HL-60 (cell line): ENCODE data around the gene DYRK2.

ENCODE experiments used
- DNase-seq, 2 experiments: peaks; one replicate each; pipeline ENCODE4 v3.0.0-alpha.2; 2010 to 2020; ENCODE audit warnings: low read depth in 1 of 2, low spot score in 1 of 2
- H3K27ac ChIP-seq: fragments of 250-450 bp; sonication (Bioruptor Pico); replicated peaks from 2 replicates; pipeline ENCODE4 v1.5.1; 2020; ENCODE audit warnings: mild to moderate bottlenecking, moderate library complexity
- H3K27me3 ChIP-seq: fragments of 250-450 bp; sonication (Bioruptor Pico); 2 replicates; pipeline ENCODE4 v1.5.1; 2021; ENCODE audit warnings: mild to moderate bottlenecking, moderate library complexity; ENCODE audit not compliant: insufficient read depth, poor library complexity, severe bottlenecking
- H3K4me3 ChIP-seq: replicated peaks from 2 replicates; pipeline ENCODE4 v1.5.1; 2011; ENCODE audit warnings: mild to moderate bottlenecking, control low read depth, low read length; ENCODE audit not compliant: insufficient read depth
- GABPA ChIP-seq: IDR thresholded peaks from 2 replicates; pipeline ENCODE4 v1.6.1; 2012; ENCODE audit warnings: low read depth
- POLR2AphosphoS5 ChIP-seq: IDR thresholded peaks from 2 replicates; pipeline ENCODE4 v1.6.1; 2012; ENCODE audit warnings: low read depth
- REST ChIP-seq: IDR thresholded peaks from 2 replicates; pipeline ENCODE4 v1.6.1; 2012; ENCODE audit warnings: low read depth; ENCODE audit not compliant: insufficient replicate concordance
- SPI1 ChIP-seq: IDR thresholded peaks from 2 replicates; pipeline ENCODE4 v1.6.1; 2012; ENCODE audit warnings: low read depth, mild to moderate bottlenecking, borderline replicate concordance
- TF ChIP-seq, protein P1 (sequence below): IDR thresholded peaks from one replicate; pipeline ENCODE4 v1.5.1; 2011; ENCODE audit warnings: low read length, control low read depth, inconsistent platforms; ENCODE audit not compliant: insufficient read depth

Gene DYRK2

GRCh38 chr12:67692135-67692534 is 43.6 kb downstream of the DYRK2 start:
- Histone ChIP-seq H3K4me3 (no peak overlapping the region), H3K27ac (no peak overlapping the region), H3K27me3 (no peaks in the 10 kb centered on the region)
- TF ChIP-seq, protein P1, sequence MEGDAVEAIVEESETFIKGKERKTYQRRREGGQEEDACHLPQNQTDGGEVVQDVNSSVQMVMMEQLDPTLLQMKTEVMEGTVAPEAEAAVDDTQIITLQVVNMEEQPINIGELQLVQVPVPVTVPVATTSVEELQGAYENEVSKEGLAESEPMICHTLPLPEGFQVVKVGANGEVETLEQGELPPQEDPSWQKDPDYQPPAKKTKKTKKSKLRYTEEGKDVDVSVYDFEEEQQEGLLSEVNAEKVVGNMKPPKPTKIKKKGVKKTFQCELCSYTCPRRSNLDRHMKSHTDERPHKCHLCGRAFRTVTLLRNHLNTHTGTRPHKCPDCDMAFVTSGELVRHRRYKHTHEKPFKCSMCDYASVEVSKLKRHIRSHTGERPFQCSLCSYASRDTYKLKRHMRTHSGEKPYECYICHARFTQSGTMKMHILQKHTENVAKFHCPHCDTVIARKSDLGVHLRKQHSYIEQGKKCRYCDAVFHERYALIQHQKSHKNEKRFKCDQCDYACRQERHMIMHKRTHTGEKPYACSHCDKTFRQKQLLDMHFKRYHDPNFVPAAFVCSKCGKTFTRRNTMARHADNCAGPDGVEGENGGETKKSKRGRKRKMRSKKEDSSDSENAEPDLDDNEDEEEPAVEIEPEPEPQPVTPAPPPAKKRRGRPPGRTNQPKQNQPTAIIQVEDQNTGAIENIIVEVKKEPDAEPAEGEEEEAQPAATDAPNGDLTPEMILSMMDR: no peak
- TF ChIP-seq REST: no peak
- no peak for TF ChIP-seq GABPA
- no peak for TF ChIP-seq POLR2AphosphoS5
- TF ChIP-seq SPI1: no peak
- DNase-seq: no peak

- Histone ChIP-seq H3K4me3 (no peak overlapping the region), H3K27me3 (no peaks in the 10 kb centered on the region), H3K27ac (no peak overlapping the region)
- TF ChIP-seq REST (no peak), POLR2AphosphoS5 (no peak), SPI1 (no peak), GABPA (no peak)
- TF ChIP-seq, protein P1: no peak
- DNase-seq: no peak
These were observed 44.4 kb downstream of the DYRK2 start for GRCh38 chr12:67692966-67693365.

DNA sequence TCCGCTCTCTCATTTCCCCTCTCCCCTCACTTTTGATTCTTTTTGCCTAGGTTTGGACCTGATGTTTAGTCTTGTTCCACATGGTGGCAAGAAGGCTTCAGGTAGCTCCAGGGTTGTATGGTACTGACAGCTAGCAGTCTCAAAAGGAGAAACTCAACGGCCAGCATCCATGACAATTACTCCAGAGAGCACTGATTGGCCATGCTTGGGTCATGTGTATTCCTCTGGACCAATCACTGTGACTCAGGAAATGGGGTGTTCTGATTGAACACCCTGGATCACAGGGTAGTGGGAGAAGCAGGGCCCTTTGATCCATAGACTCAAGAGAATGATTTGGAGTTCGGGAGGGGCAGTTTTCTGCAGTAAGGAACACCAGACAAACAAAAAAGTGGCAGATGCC is 45.3 kb downstream of the DYRK2 start:
- DNase-seq: no peak
- Histone ChIP-seq H3K4me3 (no peak overlapping the region), H3K27ac (no peak overlapping the region), H3K27me3 (no peaks in the 10 kb centered on the region)
- TF ChIP-seq GABPA: no peak
- TF ChIP-seq POLR2AphosphoS5: no peak
- no peak for TF ChIP-seq SPI1
- TF ChIP-seq, protein P1: no peak
- TF ChIP-seq REST: no peak
